Nucleus accumbens (tissue), 56 donors: ENCODE measurements around the gene PSMB9.

Experiments
- DNase-seq, 56 donors: peaks; one replicate each; lab custom pipeline; 2025; lab: John Stamatoyannopoulos, UW

The PSMB9 gene

GRCh38 chr6:32838114-32838958, 15.7 kb upstream of the PSMB9 start, which contains the start of gene TAP2:
Gene TAP2, minus strand, starts transcription at chr6:32838739. Its CDS starts 506 bp downstream, at chr6:32838233.
- peak in 55 of 56 donors; percentile 32 to 97 (median 88) for DNase-seq

GRCh38 chr6:32839356-32839755, 14.6 kb upstream of the PSMB9 start:
- DNase-seq = no peak

DNA sequence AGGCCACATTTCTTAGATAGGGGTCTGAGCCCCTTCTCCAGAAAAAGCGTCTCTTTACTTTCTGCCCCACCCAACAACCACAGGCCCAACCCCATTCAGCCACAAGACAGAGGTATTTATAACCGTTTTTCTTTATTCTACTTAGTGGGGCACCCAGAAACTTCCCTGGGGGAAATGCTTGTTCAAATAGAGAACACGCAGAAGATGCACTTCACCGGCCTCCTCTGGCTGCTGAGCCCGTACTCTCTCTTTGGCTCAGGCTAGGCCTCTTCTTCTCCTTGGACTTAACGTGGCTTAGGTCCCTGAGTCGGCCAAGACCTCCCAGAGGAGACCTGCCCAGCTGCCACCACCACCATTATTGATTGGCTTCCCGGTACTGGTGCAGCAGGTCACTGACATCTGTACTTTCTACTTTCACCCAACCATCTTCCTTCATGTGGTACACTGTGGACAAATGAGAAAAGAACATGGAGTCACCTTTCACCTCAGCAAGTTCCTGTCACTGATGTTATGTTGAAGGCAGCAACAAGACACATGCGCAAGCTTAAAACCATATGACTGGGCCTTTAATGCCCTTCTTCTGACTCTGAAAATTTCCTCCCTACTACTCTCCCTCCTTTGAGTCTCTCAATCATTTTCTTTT, 13.3 kb upstream of the PSMB9 start:
- no peak for DNase-seq

DNA sequence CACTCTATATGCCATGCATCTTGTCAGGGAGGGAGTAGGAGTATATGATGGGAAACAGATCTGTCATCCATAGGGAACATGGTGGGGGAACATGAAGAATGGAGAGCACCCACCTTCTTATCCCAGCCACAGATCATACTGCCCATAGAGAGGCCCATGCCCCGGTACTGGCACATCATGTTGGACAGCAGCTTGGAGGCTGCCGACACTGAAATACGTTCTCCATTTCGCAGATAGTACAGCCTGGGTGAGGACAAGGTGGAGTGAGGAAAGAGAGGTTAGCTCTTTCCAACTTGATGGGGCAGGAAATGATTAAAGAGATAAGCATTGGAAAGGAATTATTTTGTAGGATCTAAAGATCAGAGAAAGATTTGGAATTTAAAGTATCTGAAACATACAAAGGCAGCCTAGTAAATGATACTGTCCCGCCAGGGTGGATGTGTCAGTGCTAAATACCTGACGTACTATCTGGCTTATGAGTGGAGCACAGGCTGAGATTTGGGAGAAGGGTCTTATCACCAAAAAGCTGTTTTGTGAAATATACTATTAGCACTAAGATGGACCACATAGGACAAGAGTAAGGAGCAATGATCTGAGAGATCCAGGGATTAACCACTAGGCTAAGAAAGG, 11.9 kb upstream of the PSMB9 start:
- no peak for DNase-seq

GRCh38 chr6:32842690-32843089, 11.3 kb upstream of the PSMB9 start:
- DNase-seq = no peak

DNA sequence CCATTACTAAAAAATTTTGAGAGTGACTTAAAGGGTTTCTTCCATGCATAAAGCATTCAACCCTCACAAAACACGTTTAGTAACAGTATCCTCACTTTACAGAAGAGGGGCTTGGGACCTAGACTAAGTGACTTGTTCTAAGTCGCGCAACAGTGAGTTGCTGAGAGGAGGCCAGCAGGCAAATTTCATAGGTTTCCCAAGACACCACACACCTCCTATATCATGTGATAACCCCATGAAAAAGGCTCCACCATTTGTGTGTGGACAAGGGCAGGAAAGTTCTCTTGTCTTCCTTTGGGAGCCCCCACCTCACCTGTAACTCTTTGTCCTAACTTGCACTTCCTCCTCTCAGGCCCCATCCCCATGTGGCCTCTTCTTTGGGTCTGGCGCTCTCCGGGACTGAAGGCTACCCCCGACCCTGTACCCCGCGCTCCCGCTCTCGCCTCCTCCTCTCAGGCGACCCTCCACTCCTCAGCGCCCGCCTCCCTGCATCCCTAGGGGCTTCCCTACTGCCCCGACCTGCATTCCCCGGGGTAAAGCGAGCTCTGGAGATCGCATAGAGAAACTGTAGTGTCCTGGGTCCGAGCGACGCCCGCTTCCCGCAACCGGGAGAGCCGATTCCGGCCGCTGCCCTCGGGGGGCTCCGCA, 10.5 kb upstream of the PSMB9 start:
- DNase-seq = peak in 1 of 56 donors; percentile 26

- peak; percentile 34 to 97 (median 86) for DNase-seq
Measured at GRCh38 chr6:32843979-32844838, 9.8 kb upstream of the PSMB9 start, which contains the start of gene PSMB8. Gene PSMB8, minus strand, starts transcription at chr6:32844047. Its CDS starts 51 bp downstream, at chr6:32843996.

DNA sequence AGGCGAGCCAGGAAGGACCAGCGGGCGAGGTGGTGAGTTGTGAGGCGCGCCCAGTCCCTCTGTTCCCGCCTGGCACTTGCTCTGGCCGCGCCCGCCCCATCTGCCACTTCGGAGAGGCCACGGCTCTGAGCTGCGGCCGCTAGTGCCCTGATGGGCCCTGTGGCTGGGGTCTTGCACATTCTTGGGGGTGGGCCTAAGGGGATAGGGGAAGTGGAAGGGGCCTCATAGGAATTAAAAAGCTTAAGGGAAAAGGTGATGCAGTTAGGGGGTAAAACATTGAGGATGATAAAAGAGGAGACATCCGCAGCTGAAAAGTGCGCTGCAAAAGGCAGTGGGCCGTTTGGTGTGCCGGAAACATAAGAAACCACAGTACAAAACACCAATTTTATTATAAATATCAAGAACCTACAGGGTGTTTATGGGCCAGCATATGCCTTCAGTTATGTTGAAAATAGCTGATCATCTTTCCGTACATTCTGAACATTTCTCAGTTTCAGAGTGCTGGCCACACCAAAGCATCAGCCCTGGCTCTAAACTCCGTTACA, 9.1 kb upstream of the PSMB9 start:
- DNase-seq = no peak

- peak in 4 of 56 donors; percentile 0 to 11 (median 8) for DNase-seq
Measured at GRCh38 chr6:32845384-32845884, 8.6 kb upstream of the PSMB9 start.

GRCh38 chr6:32847004-32847403, 7.0 kb upstream of the PSMB9 start:
- DNase-seq = no peak

- DNase-seq = no peak
Measured at GRCh38 chr6:32847795-32848194, 6.2 kb upstream of the PSMB9 start.

DNA sequence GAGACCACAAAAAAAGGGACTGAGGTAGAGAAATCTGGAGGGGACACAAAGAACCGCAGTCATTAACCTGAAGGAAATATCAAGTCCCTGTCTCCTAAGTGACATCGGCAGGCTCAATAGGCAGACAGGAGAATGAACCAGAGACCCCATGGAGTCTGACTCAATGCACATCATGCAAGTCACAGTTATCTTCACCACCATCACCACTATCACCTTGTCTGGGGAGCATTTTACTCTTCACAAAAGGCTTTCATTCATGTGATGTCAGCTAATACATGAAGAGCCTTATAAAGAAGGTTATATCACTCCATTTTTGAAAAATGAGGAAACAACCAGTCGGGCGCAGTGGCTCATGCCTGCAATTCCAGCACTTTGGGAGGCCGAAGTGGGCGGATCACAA, 4.9 kb upstream of the PSMB9 start:
- no peak for DNase-seq

DNA sequence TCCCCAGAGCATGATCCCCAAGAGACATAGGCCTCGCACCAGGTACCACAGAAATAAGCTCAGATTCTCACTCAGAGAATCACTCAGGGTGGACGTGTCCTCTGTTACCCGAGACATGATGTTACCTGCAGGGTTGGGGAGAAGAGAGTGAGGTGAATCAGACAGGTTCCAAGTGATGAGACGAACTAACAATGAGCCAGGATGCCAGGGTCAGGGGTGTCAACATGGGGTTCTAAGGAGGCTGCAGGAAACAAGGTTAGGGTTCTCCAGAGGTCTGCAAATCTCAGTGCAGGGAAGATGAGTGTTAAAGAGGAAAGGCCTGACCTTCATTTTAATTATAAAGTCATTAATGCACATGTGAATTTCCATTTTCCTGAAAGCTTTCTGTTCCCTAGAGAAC, 3.0 kb upstream of the PSMB9 start:
- DNase-seq = no peak

GRCh38 chr6:32852018-32852843, 1.8 kb upstream of the PSMB9 start:
- DNase-seq = peak in 6 of 56 donors; percentile 18 to 42 (median 25)

DNA sequence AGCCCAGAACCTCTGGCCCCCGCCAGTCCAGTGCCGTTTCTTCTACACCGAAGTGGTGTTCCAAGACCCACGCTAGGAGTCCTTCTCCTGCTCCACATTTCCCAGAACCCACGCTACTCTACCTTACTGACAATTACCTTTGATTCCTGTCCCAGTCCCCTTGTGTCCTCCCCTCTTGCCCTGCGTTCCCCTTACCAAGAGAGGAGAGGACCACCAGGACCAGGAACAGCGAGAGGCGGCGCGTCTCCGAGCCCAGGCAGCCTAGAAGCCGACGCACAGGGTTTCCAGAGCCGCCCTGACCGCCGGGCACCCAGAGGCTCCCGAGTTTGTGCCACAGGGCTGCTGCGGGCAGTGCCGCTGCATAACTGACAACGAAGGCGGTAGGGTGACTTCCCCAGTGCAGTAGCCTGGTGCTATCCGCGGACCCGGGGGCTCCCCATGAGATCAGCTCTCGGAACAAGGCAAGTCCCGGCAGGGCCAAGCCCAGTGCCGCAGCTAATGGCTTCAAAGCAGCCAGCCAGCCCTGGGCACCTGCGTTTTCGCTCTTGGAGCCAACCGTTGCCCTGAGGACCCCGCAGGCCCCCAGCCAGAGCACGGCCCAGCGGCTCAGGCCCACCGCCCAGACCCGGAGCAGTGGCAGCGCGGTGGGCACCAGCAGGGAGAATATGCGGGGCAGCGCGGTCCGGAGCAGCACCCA, 1.0 kb upstream of the PSMB9 start:
- peak in 35 of 56 donors; percentile 24 to 77 (median 58) for DNase-seq

DNA sequence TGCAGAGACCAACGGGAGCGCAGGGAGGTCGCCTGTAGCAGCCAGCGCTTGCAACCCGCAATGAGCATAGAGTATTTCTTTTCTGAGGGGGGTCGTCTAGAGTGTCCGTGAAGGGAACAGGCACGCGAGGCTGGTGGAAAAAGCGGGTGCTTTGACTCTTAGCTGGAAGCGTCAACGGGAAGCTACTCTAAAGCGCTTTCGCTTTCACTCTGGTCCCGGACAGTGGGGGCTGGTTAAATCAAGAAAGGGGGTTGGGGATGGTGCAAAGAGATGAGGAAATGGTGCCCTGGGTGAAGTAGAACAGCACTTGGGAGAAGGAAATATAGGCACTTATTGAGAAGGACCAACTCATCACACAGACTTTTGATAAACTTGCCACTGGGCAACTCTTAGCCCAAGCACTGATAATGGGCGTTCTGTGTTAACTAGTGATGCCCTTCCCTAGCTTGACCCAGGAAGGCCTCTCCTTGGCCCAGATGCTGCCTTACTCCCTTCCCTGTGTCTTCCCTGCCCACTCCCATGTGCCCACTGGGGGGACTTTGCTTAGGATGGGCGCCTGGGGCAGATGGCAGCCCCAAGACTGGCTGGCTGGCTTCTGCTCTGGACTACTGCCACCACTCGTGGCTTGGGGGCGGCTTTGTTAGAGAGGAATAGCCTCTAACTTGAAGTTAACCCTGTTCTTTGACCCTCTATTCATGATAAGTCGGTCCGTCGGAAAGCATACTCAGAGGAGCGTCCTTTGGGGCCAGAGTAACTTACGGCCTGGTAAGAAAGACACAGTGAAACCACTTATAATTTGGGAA, 585 bp downstream of the PSMB9 start:
- DNase-seq = peak in 26 of 56 donors; percentile 18 to 72 (median 48)
